GM23338 (cell line): ENCODE measurements around the gene MTPN.

ENCODE experiments used
- CREB1 ChIP-seq: fragments of 250-450 bp; sonication (Bioruptor Pico); IDR thresholded peaks from 2 replicates; pipeline ENCODE4 v1.5.0; 2020; ENCODE audit warnings: low read depth, mild to moderate bottlenecking, moderate library complexity
- CTCF ChIP-seq, 2 experiments: fragments of 200-600 bp in 1 of 2; sonication (generic) in 1 of 2; conservative IDR thresholded peaks; 2 replicates each; pipeline versions ENCODE4 v1.5.1 to v1.6.1; 2016 to 2017; ENCODE audit warnings: antibody characterized with exemption in 2 of 2, low read depth in 2 of 2, mild to moderate bottlenecking in 2 of 2, moderate library complexity in 1 of 2
- EZH2 ChIP-seq: fragments of 200-600 bp; sonication (generic); IDR thresholded peaks from one replicate; pipeline ENCODE4 v1.8.0; 2017; ENCODE audit warnings: antibody characterized with exemption, mild to moderate bottlenecking, low read depth; ENCODE audit not compliant: unreplicated experiment
- EZH2phosphoT487 ChIP-seq: fragments of 200-600 bp; sonication (generic); IDR thresholded peaks from one replicate; pipeline ENCODE4 v1.8.1; 2018; ENCODE audit warnings: antibody characterized with exemption; ENCODE audit not compliant: unreplicated experiment
- POLR2AphosphoS5 ChIP-seq: IDR thresholded peaks from 2 replicates; pipeline ENCODE4 v1.6.1; 2016; ENCODE audit warnings: antibody characterized with exemption, low read depth
- REST ChIP-seq: IDR thresholded peaks from one replicate; pipeline ENCODE4 v1.6.1; 2018; ENCODE audit warnings: antibody characterized with exemption; ENCODE audit not compliant: unreplicated experiment

- TF ChIP-seq CTCF (conservative IDR thresholded peaks at IDR 0.05; ENCODE audit: low read depth in 2 of 2) (no peak), EZH2 (no peak), REST (no peak), EZH2phosphoT487 (no peak), POLR2AphosphoS5 (no peak), CREB1 (CRISPR knock-in tag) (no peak)
These were observed 82.3 kb downstream of the MTPN start for GRCh38 chr7:135894816-135895215.
